Stimulated activated CD8-positive, alpha-beta memory T cell treated with anti-CD3 and anti-CD28 coated beads, Interleukin-12 subunit alpha, Interleukin-12 subunit beta, amount 100 ng/mL, for 1 hour (primary cell): Measurements from ENCODE around the gene B3GALNT1.

Experiments
- DNase-seq: peaks from one replicate; pipeline ENCODE4 v3.0.0-alpha.2; 2020; ENCODE audit warnings: low read depth

Gene B3GALNT1

GRCh38 chr3:161104561-161105551 lies at the start of gene B3GALNT1:
B3GALNT1 (minus strand) TSS chr3:161105349; CDS start chr3:161086754, 18,595 bp downstream.
- no peak for DNase-seq

GRCh38 chr3:161153480-161153879 lies 48.3 kb upstream of the B3GALNT1 start:
- DNase-seq: no peak

- DNase-seq: no peak
Measured at GRCh38 chr3:161150001-161150525, 44.9 kb upstream of the B3GALNT1 start.

GRCh38 chr3:161149529-161149928 lies 44.4 kb upstream of the B3GALNT1 start:
- no peak for DNase-seq

GRCh38 chr3:161148832-161149475 lies 43.8 kb upstream of the B3GALNT1 start:
- no peak for DNase-seq

GRCh38 chr3:161142486-161142885 lies 37.3 kb upstream of the B3GALNT1 start:
- no peak for DNase-seq

- no peak for DNase-seq
Measured at GRCh38 chr3:161139686-161140085, 34.5 kb upstream of the B3GALNT1 start.

- DNase-seq: no peak
Measured at GRCh38 chr3:161137260-161137659, 32.1 kb upstream of the B3GALNT1 start.

- no peak for DNase-seq
Measured at GRCh38 chr3:161132391-161132790, 27.2 kb upstream of the B3GALNT1 start.

- DNase-seq: no peak
Measured at GRCh38 chr3:161126495-161126894, 21.3 kb upstream of the B3GALNT1 start.

- DNase-seq: no peak
Measured at GRCh38 chr3:161117646-161118045, 12.5 kb upstream of the B3GALNT1 start.

GRCh38 chr3:161108840-161109239 lies 3.7 kb upstream of the B3GALNT1 start:
- DNase-seq: no peak

GRCh38 chr3:161107311-161107710 lies 2.2 kb upstream of the B3GALNT1 start:
- DNase-seq: no peak

GRCh38 chr3:161103776-161104385 lies 1.3 kb downstream of the B3GALNT1 start:
- DNase-seq: no peak

GRCh38 chr3:161101609-161102008 lies 3.5 kb downstream of the B3GALNT1 start:
- no peak for DNase-seq

GRCh38 chr3:161100994-161101393 lies 4.2 kb downstream of the B3GALNT1 start:
- DNase-seq: no peak

GRCh38 chr3:161096771-161097367 lies 8.3 kb downstream of the B3GALNT1 start:
- no peak for DNase-seq

- DNase-seq: no peak
Measured at GRCh38 chr3:161093895-161094294, 11.3 kb downstream of the B3GALNT1 start.

GRCh38 chr3:161084277-161084676 lies 20.9 kb downstream of the B3GALNT1 start:
- no peak for DNase-seq

- no peak for DNase-seq
Measured at GRCh38 chr3:161083131-161083530, 22.0 kb downstream of the B3GALNT1 start.

- DNase-seq: no peak
Measured at GRCh38 chr3:161082063-161082462, 23.1 kb downstream of the B3GALNT1 start.

- DNase-seq: no peak
Measured at GRCh38 chr3:161081633-161082032, 23.5 kb downstream of the B3GALNT1 start.
